Mesothelial cell of epicardium (in vitro differentiated cells): ENCODE measurements around the gene PTGES. TPM values are rescaled to one million over a fixed set of nuclear protein-coding genes. Genes with fewer than 3 reads are reported as not detected.
"Not testable (repeated sequence)": the region's sequence is repeated elsewhere in the genome, so short reads cannot be mapped to it uniquely, and the experiment has no call there.

Experiments
- DNase-seq, 2 experiments: peaks; one replicate each; pipeline ENCODE4 v3.0.0; 2021; ENCODE audit warnings: low spot score in 2 of 2; ENCODE audit not compliant: unreplicated experiment in 2 of 2
- H3K27ac Mint-ChIP-seq: 2 replicates; pipeline ENCODE4 v1.8.0; 2021; ENCODE audit warnings: mixed read lengths
- H3K27me3 Mint-ChIP-seq: 2 replicates; pipeline ENCODE4 v1.8.0; 2021; ENCODE audit warnings: low read depth, mixed read lengths
- H3K36me3 Mint-ChIP-seq: 2 replicates; pipeline ENCODE4 v1.8.0; 2021; ENCODE audit warnings: mixed read lengths
- H3K4me1 Mint-ChIP-seq: 2 replicates; pipeline ENCODE4 v1.8.0; 2021; ENCODE audit warnings: mixed read lengths
- H3K4me3 Mint-ChIP-seq: 2 replicates; pipeline ENCODE4 v1.8.0; 2021; ENCODE audit warnings: mild to moderate bottlenecking, moderate library complexity, mixed read lengths
- H3K9me3 Mint-ChIP-seq: 2 replicates; pipeline ENCODE4 v1.8.0; 2021; ENCODE audit warnings: mixed read lengths
- CTCF ChIP-seq: fragments of 200-600 bp; sonication (generic); IDR thresholded peaks from one replicate; pipeline ENCODE4 v1.5.0; 2021; ENCODE audit warnings: antibody characterized with exemption; ENCODE audit not compliant: unreplicated experiment
- total RNA-seq: library from RNA; stranded (reverse); gene quantifications from 3 replicates; pipeline ENCODE4 v1.2.1, GENCODE V29; 2021

PTGES gene
- total RNA-seq, 1 donor from 2014 or later, result 30.1 TPM

DNA sequence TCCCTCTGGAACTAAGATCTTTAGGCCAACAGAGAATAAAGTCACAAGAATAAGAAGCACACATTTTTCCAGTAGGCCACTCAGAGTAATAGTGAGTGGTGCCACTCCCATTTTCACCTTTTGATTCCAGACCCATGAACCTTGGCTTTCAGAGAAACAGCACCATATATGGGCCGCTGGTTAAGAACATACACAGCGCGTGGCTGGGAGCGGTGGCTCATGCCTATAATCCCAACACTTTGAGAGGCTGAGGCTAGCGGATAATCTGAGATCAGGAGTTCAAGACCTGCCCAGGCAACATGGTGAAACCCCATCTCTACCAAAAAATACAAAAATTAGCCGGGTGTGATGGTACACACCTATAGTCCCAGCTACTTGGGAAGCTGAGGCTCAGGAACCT, 15.6 kb upstream of the PTGES start:
- no peak for TF ChIP-seq CTCF
- no peak for DNase-seq
- Mint-ChIP-seq H3K36me3 (no peaks in the 10 kb centered on the region), H3K4me3 (no peak overlapping the region), H3K9me3 (no peaks in the 10 kb centered on the region), H3K27me3 (no peaks in the 10 kb centered on the region), H3K4me1 (peaks cover 3% of the 10 kb centered on the region), H3K27ac (no peak overlapping the region)

- H3K4me1 Mint-ChIP-seq, result peaks cover 24% of the 10 kb centered on the region
- no peak overlapping the region for H3K4me3 Mint-ChIP-seq
- H3K27ac Mint-ChIP-seq, result no peak overlapping the region
- no peaks in the 10 kb centered on the region for H3K9me3 Mint-ChIP-seq
- H3K36me3 Mint-ChIP-seq, result no peaks in the 10 kb centered on the region
- no peaks in the 10 kb centered on the region for H3K27me3 Mint-ChIP-seq
- TF ChIP-seq CTCF, result no peak
- DNase-seq, result no peak
Measured at GRCh38 chr9:129765764-129766317, 13.0 kb upstream of the PTGES start.

DNA sequence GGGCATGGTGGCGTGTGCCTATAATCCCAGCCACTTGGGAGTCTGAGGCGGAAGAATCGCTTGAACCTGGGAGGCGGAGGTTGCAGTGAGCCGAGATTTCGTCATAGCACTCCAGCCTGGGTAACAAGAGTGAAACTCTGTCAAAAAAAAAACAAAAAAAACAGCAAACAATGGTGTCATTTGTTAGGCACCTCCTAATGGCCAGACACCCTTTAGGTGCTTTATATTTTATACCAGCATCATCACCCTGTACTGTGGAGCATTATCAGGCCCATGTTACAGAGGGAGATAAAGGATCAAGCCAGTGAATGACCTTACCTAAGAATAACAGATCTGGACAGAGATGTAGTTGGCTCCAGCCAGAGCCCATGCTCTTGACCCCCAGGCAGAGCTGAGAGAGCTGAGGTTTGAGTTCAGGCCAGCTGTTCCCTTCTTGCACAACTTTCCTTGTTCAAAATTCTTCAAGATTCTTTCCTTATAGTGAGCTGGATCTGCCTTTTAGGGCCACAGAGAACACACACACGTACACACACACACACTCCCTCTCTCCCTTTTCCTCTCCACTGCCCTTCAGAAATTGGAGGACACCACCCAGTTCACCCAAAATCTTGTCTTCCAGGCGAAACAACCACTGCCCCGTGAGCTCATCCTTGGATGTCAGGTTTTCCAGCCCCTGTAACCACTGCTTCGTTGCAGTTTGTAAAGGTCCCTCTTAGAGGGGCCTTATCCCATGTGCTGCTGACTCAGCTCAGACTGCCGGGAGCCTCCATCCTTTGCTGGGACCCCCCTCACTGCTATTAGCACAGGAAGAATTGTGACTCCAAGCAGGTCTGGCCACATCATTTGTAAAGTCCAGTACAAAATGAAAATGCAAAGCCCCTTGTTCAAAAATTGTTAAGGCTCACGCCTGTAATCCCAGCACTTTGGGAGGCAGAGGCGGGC, 10.4 kb upstream of the PTGES start:
- peak overlapping the region; percentile 88 for H3K27ac Mint-ChIP-seq

GRCh38 chr9:129762370-129762984, 9.6 kb upstream of the PTGES start:
- H3K27me3 Mint-ChIP-seq, H3K36me3 Mint-ChIP-seq, DNase-seq, H3K4me3 Mint-ChIP-seq, H3K9me3 Mint-ChIP-seq: not testable (repeated sequence)
- peaks cover 24% of the 10 kb centered on the region for H3K4me1 Mint-ChIP-seq
- H3K27ac Mint-ChIP-seq, result peak overlapping the region; percentile 88

More for the DNA sequence above, 10.4 kb upstream of the PTGES start:
- Mint-ChIP-seq H3K4me3 (no peak overlapping the region), H3K27me3 (no peaks in the 10 kb centered on the region), H3K9me3 (no peaks in the 10 kb centered on the region), H3K4me1 (peaks cover 24% of the 10 kb centered on the region), H3K36me3 (no peaks in the 10 kb centered on the region)
- TF ChIP-seq CTCF, result no peak
- DNase-seq, result no peak

GRCh38 chr9:129761901-129762369, 9.1 kb upstream of the PTGES start:
- DNase-seq, result no peak
- peak overlapping the region; percentile 88 for H3K27ac Mint-ChIP-seq
- no peak overlapping the region for H3K4me3 Mint-ChIP-seq
- no peaks in the 10 kb centered on the region for H3K36me3 Mint-ChIP-seq
- TF ChIP-seq CTCF, result no peak
- H3K9me3 Mint-ChIP-seq, result no peaks in the 10 kb centered on the region
- H3K4me1 Mint-ChIP-seq, result peaks cover 25% of the 10 kb centered on the region
- H3K27me3 Mint-ChIP-seq, result no peaks in the 10 kb centered on the region
